Natural killer cell (primary cell): Measurements from ENCODE around the gene SLC19A3. TPM values are rescaled to one million over a fixed set of nuclear protein-coding genes. Genes with fewer than 3 reads are reported as not detected.

Source experiments
- ATAC-seq, 3 donors: fragments of 150-1000 bp in 2 of 3; fragments of 200-7000 bp in 1 of 3; cut with Tn5 transposase; 1 replicate in 1 of 3; 2 replicates in 2 of 3; pipeline ENCODE4 v1.10.0; 2021; ENCODE audit warnings: mild to moderate bottlenecking in 2 of 3, moderate library complexity in 2 of 3
- DNase-seq, 2 donors: peaks; one replicate each; pipeline versions ENCODE4 v3.0.0 to v3.0.0-alpha.2; 2013 to 2021; ENCODE audit warnings: mixed read lengths in 1 of 2
- H3K27ac ChIP-seq: one replicate; pipeline ENCODE4 v1.5.1; 2013; ENCODE audit warnings: mild to moderate bottlenecking, low read length
- H3K27me3 ChIP-seq: one replicate; pipeline ENCODE4 v1.6.1; 2013; ENCODE audit warnings: low read length; ENCODE audit not compliant: control insufficient read depth, insufficient read depth
- H3K36me3 ChIP-seq: one replicate; pipeline ENCODE4 v1.6.1; 2013; ENCODE audit warnings: low read length; ENCODE audit not compliant: control insufficient read depth, insufficient read depth
- H3K4me1 ChIP-seq: one replicate; pipeline ENCODE4 v1.6.1; 2013; ENCODE audit warnings: low read length; ENCODE audit not compliant: control insufficient read depth, insufficient read depth
- H3K4me3 ChIP-seq: one replicate; pipeline ENCODE4 v1.5.1; 2013; ENCODE audit warnings: low read length
- H3K9me3 ChIP-seq: one replicate; pipeline ENCODE4 v1.6.1; 2013; ENCODE audit warnings: low read length; ENCODE audit not compliant: control insufficient read depth, insufficient read depth
- H3K27ac Mint-ChIP-seq, 2 donors: one replicate each; pipeline ENCODE4 v1.8.0; 2022; ENCODE audit warnings: mild to moderate bottlenecking in 2 of 2, mixed read lengths in 2 of 2, moderate library complexity in 1 of 2
- H3K27me3 Mint-ChIP-seq, 2 donors: one replicate each; pipeline ENCODE4 v1.8.0; 2022; ENCODE audit warnings: low read depth in 2 of 2, mixed read lengths in 2 of 2
- H3K36me3 Mint-ChIP-seq: one replicate; pipeline ENCODE4 v1.8.0; 2022; ENCODE audit warnings: mixed read lengths
- H3K4me1 Mint-ChIP-seq, 2 donors: one replicate each; pipeline ENCODE4 v1.8.0; 2022; ENCODE audit warnings: mixed read lengths in 2 of 2
- H3K4me3 Mint-ChIP-seq: one replicate; pipeline ENCODE4 v1.8.0; 2022; ENCODE audit warnings: mild to moderate bottlenecking, moderate library complexity, mixed read lengths
- H3K9me3 Mint-ChIP-seq, 2 donors: one replicate each; pipeline ENCODE4 v1.8.0; 2022; ENCODE audit warnings: mixed read lengths in 2 of 2
- WGBS: methylation state at CpG from one replicate; pipeline ENCODE4 v1.1.7; 2013; ENCODE audit warnings: missing lambda C conversion rate; ENCODE audit not compliant: insufficient coverage; 5-methylcytosine and 5-hydroxymethylcytosine counted together
- intact Hi-C: fragments of 100-400 bp; cut with micrococcal nuclease; formaldehyde crosslinking; loops from one replicate; pipeline ENCODE4 v1.14.2; 2022
- total RNA-seq, 4 donors: library from RNA; stranded (reverse); fragments of 120-200 nt in 1 of 4; gene quantifications; one replicate each; pipeline versions ENCODE4 v1.2.3 to v1.2.4, GENCODE V29; 2013 to 2022
- TF ChIP-seq, protein P1 (sequence below): fragments of 200-600 bp; IDR thresholded peaks from one replicate; pipeline ENCODE4 v1.8.0; 2022; ENCODE audit warnings: antibody characterized with exemption

Gene SLC19A3
- total RNA-seq, 3 donors from 2014 or later (not counting 1 experiment from before 2014, with no cell fraction given) = not detected

DNA sequence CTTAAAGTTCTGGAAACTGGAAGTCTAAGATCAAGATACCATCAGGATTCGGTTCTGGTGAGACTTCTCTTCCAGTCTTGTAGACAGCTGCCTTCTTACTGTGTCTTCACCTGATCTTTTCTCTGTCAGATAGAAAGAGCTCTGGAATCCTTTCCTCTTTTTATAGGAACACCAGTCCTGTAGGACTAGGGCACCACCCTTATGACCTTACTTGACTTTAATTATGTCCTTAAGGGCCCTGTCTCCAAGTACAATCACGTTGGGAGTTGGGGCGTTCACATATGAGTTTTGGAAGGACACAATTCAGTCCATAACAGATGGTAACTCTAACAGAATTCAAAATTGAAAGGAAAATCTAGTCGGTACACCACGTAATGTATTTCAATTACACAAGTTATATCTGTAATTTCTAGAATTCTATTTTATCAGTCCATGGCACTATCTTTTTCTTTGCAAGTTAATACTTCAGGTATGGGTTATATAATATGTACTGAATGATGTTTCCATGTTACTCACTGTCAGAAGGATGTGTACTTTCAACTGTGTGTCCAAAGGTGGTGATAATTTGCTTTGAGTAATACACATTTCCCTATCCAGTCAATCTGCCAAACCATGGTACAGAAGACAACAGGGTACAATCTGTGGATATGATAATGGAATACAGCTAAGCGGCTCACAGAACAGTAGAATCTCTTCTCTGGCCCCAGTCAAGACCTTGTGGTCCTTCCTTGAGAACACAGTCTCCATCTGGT is 52.5 kb downstream of the SLC19A3 start:
- no peaks in the 10 kb centered on the region for H3K4me1 Mint-ChIP-seq
- no peaks in the 10 kb centered on the region for H3K27me3 ChIP-seq
- no peaks in the 10 kb centered on the region for H3K36me3 ChIP-seq
- H3K36me3 Mint-ChIP-seq = no peaks in the 10 kb centered on the region
- no peaks in the 10 kb centered on the region for H3K9me3 ChIP-seq
- H3K27ac ChIP-seq = no peak overlapping the region
- H3K9me3 Mint-ChIP-seq = no peaks in the 10 kb centered on the region
- H3K4me1 ChIP-seq = no peaks in the 10 kb centered on the region
- no peak overlapping the region for H3K27ac Mint-ChIP-seq
- ATAC-seq = no peak
- TF ChIP-seq, protein P1, sequence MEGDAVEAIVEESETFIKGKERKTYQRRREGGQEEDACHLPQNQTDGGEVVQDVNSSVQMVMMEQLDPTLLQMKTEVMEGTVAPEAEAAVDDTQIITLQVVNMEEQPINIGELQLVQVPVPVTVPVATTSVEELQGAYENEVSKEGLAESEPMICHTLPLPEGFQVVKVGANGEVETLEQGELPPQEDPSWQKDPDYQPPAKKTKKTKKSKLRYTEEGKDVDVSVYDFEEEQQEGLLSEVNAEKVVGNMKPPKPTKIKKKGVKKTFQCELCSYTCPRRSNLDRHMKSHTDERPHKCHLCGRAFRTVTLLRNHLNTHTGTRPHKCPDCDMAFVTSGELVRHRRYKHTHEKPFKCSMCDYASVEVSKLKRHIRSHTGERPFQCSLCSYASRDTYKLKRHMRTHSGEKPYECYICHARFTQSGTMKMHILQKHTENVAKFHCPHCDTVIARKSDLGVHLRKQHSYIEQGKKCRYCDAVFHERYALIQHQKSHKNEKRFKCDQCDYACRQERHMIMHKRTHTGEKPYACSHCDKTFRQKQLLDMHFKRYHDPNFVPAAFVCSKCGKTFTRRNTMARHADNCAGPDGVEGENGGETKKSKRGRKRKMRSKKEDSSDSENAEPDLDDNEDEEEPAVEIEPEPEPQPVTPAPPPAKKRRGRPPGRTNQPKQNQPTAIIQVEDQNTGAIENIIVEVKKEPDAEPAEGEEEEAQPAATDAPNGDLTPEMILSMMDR = no peak
- intact Hi-C loops = no loop called here
- H3K27me3 Mint-ChIP-seq = no peaks in the 10 kb centered on the region
- DNase-seq = no peak
- no peak overlapping the region for H3K4me3 Mint-ChIP-seq
- H3K4me3 ChIP-seq = no peak overlapping the region
- 91% methylated on average over 5 of the region's 6 CpGs for WGBS

DNA sequence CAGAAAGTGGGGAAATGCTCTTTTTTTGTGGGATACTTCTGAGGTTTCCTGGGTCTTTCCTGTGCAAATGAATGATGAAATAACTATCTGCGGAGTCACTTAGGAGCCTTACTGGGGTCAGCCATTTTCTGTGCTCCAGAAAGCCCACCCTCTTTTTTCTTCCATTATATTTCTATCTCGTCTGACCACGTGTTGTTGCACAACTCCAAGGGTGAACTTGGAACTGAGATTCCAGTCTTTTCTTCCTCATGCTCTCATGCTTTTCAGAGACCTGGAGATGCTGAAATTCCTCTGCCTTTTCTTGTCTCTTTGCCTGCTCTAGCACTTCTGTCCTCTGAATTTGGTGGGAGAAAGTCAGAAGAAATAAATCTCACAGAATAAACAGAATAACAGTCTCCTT is 56.0 kb downstream of the SLC19A3 start:
- no peaks in the 10 kb centered on the region for H3K9me3 ChIP-seq
- H3K4me1 ChIP-seq = no peaks in the 10 kb centered on the region
- H3K4me3 Mint-ChIP-seq = no peak overlapping the region
- TF ChIP-seq, protein P1 = no peak
- H3K9me3 Mint-ChIP-seq = no peaks in the 10 kb centered on the region
- H3K27ac Mint-ChIP-seq = no peak overlapping the region
- H3K36me3 ChIP-seq = no peaks in the 10 kb centered on the region
- no peaks in the 10 kb centered on the region for H3K36me3 Mint-ChIP-seq
- no peak for DNase-seq
- no peaks in the 10 kb centered on the region for H3K27me3 Mint-ChIP-seq
- no peak overlapping the region for H3K27ac ChIP-seq
- H3K27me3 ChIP-seq = no peaks in the 10 kb centered on the region
- 61% methylated on average over 3 of the region's 3 CpGs for WGBS
- no peaks in the 10 kb centered on the region for H3K4me1 Mint-ChIP-seq
- no peak overlapping the region for H3K4me3 ChIP-seq
- no peak for ATAC-seq
- intact Hi-C loops = no loop called here

DNA sequence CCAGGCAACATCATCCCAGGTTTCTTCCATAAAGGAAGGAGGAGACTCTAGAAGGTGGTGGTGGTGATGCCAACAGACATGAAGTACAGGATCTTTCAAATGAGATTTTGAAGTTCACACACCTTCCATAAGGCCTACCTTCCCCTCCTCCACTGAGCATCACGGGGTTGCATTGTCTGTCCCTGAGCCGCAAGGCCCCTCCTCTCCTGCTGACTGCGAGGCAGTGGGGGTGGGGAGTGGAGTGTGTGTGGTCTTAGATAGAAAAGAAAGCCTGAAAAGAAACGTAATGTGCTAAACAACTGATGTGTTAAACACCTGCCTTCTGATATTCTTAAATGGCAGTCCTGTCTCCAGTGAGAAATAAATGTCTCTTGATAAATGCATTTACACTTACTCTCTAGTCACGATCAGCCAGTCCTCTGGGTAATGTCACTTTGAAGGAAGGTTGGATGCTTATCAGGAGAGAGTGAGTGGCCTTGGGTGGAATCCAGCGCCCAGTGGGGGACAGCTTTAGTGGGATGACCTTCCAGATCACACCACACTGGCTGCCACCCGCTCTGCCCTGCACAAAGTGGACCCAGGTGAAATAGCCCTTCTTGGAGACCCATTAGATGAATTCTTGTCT is 56.7 kb downstream of the SLC19A3 start:
- Mint-ChIP-seq H3K27me3 (no peaks in the 10 kb centered on the region), H3K4me3 (no peak overlapping the region), H3K4me1 (no peaks in the 10 kb centered on the region), H3K9me3 (no peaks in the 10 kb centered on the region), H3K36me3 (no peaks in the 10 kb centered on the region), H3K27ac (no peak overlapping the region)
- Histone ChIP-seq H3K9me3 (no peaks in the 10 kb centered on the region), H3K4me3 (no peak overlapping the region), H3K27me3 (no peaks in the 10 kb centered on the region), H3K27ac (no peak overlapping the region), H3K4me1 (no peaks in the 10 kb centered on the region), H3K36me3 (no peaks in the 10 kb centered on the region)
- DNase-seq (no peak), ATAC-seq (no peak)
- TF ChIP-seq, protein P1 = no peak
- 88% methylated on average over 6 of the region's 7 CpGs for WGBS
- intact Hi-C loops = no loop called here
